ENCODE data around the gene FAM200B. TPM values are rescaled to one million over a fixed set of nuclear protein-coding genes. Genes with fewer than 3 reads are reported as not detected.

Gene FAM200B
- total RNA-seq, 1 donor from 2014 or later: 35.3 TPM

GRCh38 chr4:15676039-15676438 is 5.6 kb upstream of the FAM200B start:
- Histone ChIP-seq H3K27me3 (ENCODE audit: low read depth) (no peaks in the 10 kb centered on the region), H3K4me3 (no peak overlapping the region), H3K36me3 (no peaks in the 10 kb centered on the region), H3K9me3 (no peaks in the 10 kb centered on the region), H3K27ac (no peak overlapping the region), H3K4me1 (peaks cover 1% of the 10 kb centered on the region)
- DNase-seq (no peak), ATAC-seq (no peak)
- TF ChIP-seq CTCF (IDR thresholded peaks at IDR 0.05): no peak
- intact Hi-C loops (cut with DNase I): no loop called here

GRCh38 chr4:15676899-15677298 is 4.7 kb upstream of the FAM200B start:
- Histone ChIP-seq H3K36me3 (no peaks in the 10 kb centered on the region), H3K4me3 (no peak overlapping the region), H3K9me3 (no peaks in the 10 kb centered on the region), H3K27ac (no peak overlapping the region), H3K4me1 (peaks cover 4% of the 10 kb centered on the region), H3K27me3 (ENCODE audit: low read depth) (no peaks in the 10 kb centered on the region)
- no peak for ATAC-seq
- no peak for TF ChIP-seq CTCF (IDR thresholded peaks at IDR 0.05)
- no peak for DNase-seq
- intact Hi-C loops (cut with DNase I): no loop called here

GRCh38 chr4:15677507-15677988 is 4.1 kb upstream of the FAM200B start:
- Histone ChIP-seq H3K27me3 (ENCODE audit: low read depth) (no peaks in the 10 kb centered on the region), H3K27ac (no peak overlapping the region), H3K9me3 (no peaks in the 10 kb centered on the region), H3K4me3 (no peak overlapping the region), H3K4me1 (peaks cover 7% of the 10 kb centered on the region), H3K36me3 (no peaks in the 10 kb centered on the region)
- intact Hi-C loops (cut with DNase I): no loop called here
- TF ChIP-seq CTCF (IDR thresholded peaks at IDR 0.05): no peak
- DNase-seq (no peak), ATAC-seq (no peak)

- H3K4me1 ChIP-seq: peaks cover 25% of the 10 kb centered on the region
- DNase-seq (no peak), ATAC-seq (no peak)
- intact Hi-C loops (cut with DNase I): no loop called here
- no peaks in the 10 kb centered on the region for H3K9me3 ChIP-seq
- TF ChIP-seq CTCF (IDR thresholded peaks at IDR 0.05): no peak
- H3K36me3 ChIP-seq: peaks cover 4% of the 10 kb centered on the region
- peak overlapping the region; percentile 69 for H3K4me3 ChIP-seq
- H3K27me3 ChIP-seq (ENCODE audit: low read depth): no peaks in the 10 kb centered on the region
- H3K27ac ChIP-seq: peak overlapping the region; percentile 93
These were observed 608 bp upstream of the FAM200B start for GRCh38 chr4:15681067-15681371.

GRCh38 chr4:15682242-15683142 is 865 bp downstream of the FAM200B start:
- H3K4me3 ChIP-seq: peak overlapping the region; percentile 69
- intact Hi-C loops (cut with DNase I): no loop called here
- DNase-seq (no peak), ATAC-seq (peak in 1 of 2 donors; percentile 15)
- H3K36me3 ChIP-seq: peaks cover 19% of the 10 kb centered on the region
- H3K27ac ChIP-seq: peak overlapping the region; percentile 93
- H3K4me1 ChIP-seq: peaks cover 25% of the 10 kb centered on the region
- H3K9me3 ChIP-seq: no peaks in the 10 kb centered on the region
- H3K27me3 ChIP-seq (ENCODE audit: low read depth): no peaks in the 10 kb centered on the region
- no peak for TF ChIP-seq CTCF (IDR thresholded peaks at IDR 0.05)
